Stimulated activated CD8-positive, alpha-beta memory T cell treated with anti-CD3 and anti-CD28 coated beads, Interleukin-12 subunit alpha, Interleukin-12 subunit beta, amount 100 ng/mL, for 4 hours (primary cell): ENCODE measurements around the gene MRPL34.

ENCODE experiments used
- DNase-seq: peaks from one replicate; pipeline ENCODE4 v3.0.0-alpha.2; 2020; ENCODE audit warnings: low read depth

MRPL34 gene

DNA sequence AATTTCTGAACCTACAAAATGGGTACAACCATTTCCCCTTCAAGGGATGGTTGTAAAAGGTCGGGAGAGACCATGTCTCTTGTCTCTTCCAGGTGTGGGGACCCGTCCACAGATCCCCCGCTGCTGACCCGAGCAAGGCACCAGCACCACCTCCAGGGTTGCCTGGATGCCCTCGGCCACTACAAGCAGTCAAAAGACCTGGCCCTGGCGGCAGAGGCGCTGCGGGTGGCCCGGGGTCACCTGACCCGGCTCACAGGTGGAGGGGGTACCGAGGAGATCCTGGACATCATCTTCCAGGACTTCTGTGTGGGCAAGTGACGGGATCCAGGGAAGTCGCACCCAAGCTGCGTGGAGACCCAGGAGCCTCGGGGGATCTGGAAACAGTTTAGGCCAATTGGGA, 35.7 kb downstream of the MRPL34 start:
- DNase-seq = no peak

- no peak for DNase-seq
Observed at GRCh38 chr19:17341845-17342244, 36.2 kb downstream of the MRPL34 start.

GRCh38 chr19:17346109-17346671, 40.5 kb downstream of the MRPL34 start:
- DNase-seq = no peak

DNA sequence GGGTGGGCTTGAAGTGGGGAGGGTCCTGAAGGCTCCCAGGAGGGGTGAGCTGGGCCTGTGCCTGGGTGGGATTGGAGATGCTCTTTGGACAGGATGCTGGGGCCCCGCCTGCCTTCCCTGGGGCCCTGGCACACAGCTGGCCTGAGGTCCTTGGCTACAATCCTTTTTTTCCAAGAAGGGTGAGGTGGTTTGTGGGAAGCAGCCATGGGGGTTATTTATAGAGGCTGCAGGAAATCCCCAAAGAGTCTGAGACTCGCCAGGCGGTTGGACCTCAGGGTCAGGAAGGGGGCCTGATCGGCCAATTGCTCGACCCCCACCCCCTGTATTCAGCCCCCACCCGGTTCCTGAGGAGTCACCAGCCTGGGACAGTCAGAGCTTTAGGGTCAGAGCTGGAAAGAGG, 41.7 kb downstream of the MRPL34 start:
- DNase-seq = no peak

DNA sequence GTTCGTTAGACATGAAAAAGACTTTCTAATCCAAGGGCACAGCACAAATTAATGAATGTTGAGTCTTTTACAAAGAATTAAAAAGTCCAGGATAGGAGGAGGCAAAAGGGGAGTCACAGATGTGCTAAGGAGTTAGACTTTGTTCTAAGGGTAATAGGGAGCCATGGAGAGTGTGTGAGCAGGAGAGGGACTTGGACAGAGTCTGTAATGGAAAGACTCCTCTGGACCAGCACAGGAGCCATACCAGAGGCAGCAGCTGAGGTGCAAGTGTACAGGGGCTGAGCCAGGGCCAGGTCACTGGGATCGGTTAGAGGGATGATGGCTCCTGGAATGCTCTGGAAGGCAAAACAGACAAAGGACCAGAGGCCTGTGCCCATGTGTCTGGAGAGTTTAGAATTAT, 42.2 kb downstream of the MRPL34 start:
- DNase-seq = no peak

GRCh38 chr19:17348700-17349099, 43.0 kb downstream of the MRPL34 start:
- DNase-seq = no peak

DNA sequence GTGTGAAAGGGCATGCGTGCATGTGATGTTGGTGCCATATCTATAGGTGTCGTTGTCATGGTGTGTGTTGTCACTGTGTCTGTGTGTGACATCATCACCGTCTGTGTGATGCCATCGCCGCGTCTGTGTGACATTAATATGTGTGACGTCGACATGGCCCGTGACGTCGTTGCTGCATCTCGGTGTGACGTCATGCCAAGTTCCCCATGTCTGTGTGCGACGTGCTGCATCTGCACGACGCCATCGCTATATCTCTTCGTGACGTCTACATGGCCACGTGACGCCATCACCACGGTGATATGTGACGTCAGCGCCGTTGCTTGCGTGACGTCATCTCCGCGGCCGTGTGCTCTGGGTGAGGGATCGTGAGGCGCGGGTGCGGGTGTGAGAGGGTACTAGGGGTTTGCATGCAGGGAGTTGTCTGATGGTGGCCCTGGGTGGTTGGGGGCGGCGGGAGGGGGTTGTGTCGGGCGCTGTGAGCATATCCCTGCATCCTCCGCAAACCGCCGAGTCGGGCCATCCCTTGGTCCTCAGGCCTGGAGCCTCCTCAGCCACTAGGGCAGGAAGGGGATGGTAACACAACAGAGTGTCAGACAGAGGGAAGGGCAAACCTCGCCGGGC, 46.3 kb downstream of the MRPL34 start:
- no peak for DNase-seq

DNA sequence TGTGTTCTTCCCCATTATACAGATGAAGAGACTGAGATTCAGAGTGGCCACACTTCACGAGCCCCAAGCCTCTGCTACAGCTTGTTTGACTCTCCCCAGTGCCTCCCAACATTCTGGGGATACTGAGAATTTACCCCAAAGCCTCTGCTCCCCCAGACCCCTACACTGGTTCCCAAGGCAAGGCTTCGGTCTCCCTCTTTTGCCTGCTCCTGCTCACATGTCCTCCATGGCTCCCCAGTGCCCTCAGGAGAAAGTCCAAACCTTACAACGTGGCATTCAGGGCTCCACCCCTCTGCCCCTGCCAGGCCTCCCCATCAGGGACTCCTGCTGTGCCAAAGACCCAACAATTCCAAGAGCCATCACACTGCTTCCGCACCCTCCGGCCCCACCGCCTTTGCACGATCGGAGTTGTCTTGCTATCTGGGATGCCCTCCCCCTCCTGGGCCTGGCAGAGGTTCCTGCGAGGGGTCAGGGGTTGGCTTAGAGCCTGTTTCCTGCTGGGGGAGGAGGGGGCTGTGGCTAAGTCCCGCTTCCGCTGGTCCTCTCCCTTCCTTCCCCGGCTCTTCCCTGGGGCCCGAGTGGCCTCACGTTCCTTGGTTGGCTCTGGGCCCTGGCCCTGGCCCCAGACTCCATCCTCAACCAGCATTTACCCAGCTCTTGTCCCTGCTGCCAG, 47.1 kb downstream of the MRPL34 start:
- DNase-seq = no peak

GRCh38 chr19:17353386-17353785, 47.7 kb downstream of the MRPL34 start:
- DNase-seq = no peak
